ENCODE results near the gene DICER1. TPM values are rescaled to one million over a fixed set of nuclear protein-coding genes. Genes with fewer than 3 reads are reported as not detected.

Gene DICER1
- total and polyA plus RNA-seq, 2 donors (not counting 1 experiment from before 2014, with no cell fraction given): 15.4 to 90.4 TPM

DNA sequence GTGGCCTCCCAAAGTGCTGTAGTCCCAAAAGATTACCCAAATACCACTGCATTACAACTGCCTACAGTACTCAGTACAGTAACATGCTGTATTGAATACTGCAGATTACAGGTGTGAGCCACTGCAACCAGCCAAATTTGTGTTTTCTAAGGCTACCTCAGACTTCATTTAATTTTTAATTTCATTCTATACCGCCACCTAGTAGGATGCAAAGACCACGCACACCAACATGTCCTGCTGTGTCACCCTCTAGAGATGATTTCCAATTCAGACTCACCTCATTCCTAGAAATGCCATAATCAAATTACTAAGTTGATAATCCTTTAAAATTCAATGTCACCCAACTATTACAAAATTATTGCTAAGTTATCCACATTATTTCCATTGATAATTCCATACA is 15.1 kb downstream of the DICER1 start:
- no peak overlapping the region for H2AFZ ChIP-seq (ENCODE audit: insufficient read depth, low read depth, low read length, poor library complexity, severe bottlenecking)
- no peak overlapping the region for H3K4me3 ChIP-seq (ENCODE audit: control extremely low read depth in 1 of 5, extremely low read depth in 1 of 5, insufficient read depth in 1 of 5, low read depth in 2 of 5, low read length in 4 of 5)
- Mint-ChIP-seq H3K27me3 (no peaks in the 10 kb centered on the region), H3K27ac (no peak overlapping the region), H3K4me3 (no peak overlapping the region), H3K4me1 (peaks cover 75% of the 10 kb centered on the region), H3K9me3 (ENCODE audit: insufficient read depth) (peaks cover 9% of the 10 kb centered on the region)
- peak overlapping the region in 1 of 2 donors; percentile 1 for H3K27ac ChIP-seq (ENCODE audit: low read length in 2 of 2)
- ChIA-PET CTCF (no interaction called here), POLR2A (no interaction called here)
- intact Hi-C loops (cut with micrococcal nuclease): loop anchor here (5.0 to 10.0 kb wide), 2 partner anchors 125 to 1353 kb away; no protein-coding TSS in a partner anchor
- no peaks in the 10 kb centered on the region for H3K27me3 ChIP-seq (replicated peaks in 1 of 4; ENCODE audit: control extremely low read depth in 1 of 4, control insufficient read depth in 3 of 4, insufficient read depth in 4 of 4, low read length in 3 of 4)
- peaks cover 92% of the 10 kb centered on the region for H3K79me2 ChIP-seq (ENCODE audit: control insufficient read depth, insufficient read depth, low read length)
- ATAC-seq (ENCODE audit: low read depth) (no peak), DNase-seq (no peak)
- peaks cover 22% of the 10 kb centered on the region for H4K20me1 ChIP-seq (ENCODE audit: control insufficient read depth, insufficient read depth, low read length, poor library complexity, severe bottlenecking)
- H3K36me3 ChIP-seq (replicated peaks in 1 of 2; ENCODE audit: control extremely low read depth in 1 of 2, control insufficient read depth in 1 of 2, extremely low read depth in 1 of 2, insufficient read depth in 2 of 2, low read length in 1 of 2): peaks cover 2% of the 10 kb centered on the region in 2 experiments
- H3K4me1 ChIP-seq (ENCODE audit: control insufficient read depth in 2 of 2, insufficient read depth in 2 of 2, low read length in 2 of 2): peaks cover 26 to 44% of the 10 kb centered on the region in 2 donors
- 100% methylated on average over 2 of the region's 2 CpGs for WGBS (ENCODE audit: insufficient coverage)
- H3K9me3 ChIP-seq (ENCODE audit: control extremely low read depth in 1 of 3, control insufficient read depth in 2 of 3, insufficient read depth in 1 of 3, low read length in 2 of 3): peaks cover 2 to 17% (median 9%) of the 10 kb centered on the region in 3 donors
- H3K4me2 ChIP-seq (replicated peaks; ENCODE audit: low read depth, low read length, poor library complexity, severe bottlenecking): no peak overlapping the region
- TF ChIP-seq, protein P1, sequence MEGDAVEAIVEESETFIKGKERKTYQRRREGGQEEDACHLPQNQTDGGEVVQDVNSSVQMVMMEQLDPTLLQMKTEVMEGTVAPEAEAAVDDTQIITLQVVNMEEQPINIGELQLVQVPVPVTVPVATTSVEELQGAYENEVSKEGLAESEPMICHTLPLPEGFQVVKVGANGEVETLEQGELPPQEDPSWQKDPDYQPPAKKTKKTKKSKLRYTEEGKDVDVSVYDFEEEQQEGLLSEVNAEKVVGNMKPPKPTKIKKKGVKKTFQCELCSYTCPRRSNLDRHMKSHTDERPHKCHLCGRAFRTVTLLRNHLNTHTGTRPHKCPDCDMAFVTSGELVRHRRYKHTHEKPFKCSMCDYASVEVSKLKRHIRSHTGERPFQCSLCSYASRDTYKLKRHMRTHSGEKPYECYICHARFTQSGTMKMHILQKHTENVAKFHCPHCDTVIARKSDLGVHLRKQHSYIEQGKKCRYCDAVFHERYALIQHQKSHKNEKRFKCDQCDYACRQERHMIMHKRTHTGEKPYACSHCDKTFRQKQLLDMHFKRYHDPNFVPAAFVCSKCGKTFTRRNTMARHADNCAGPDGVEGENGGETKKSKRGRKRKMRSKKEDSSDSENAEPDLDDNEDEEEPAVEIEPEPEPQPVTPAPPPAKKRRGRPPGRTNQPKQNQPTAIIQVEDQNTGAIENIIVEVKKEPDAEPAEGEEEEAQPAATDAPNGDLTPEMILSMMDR (IDR thresholded peaks at IDR 0.05): no peak
- TF ChIP-seq EZH2 (IDR thresholded peaks at IDR 0.05; ENCODE audit: borderline replicate concordance, insufficient read depth, low read depth, low read length, poor library complexity, severe bottlenecking): no peak
- H3K9ac ChIP-seq (ENCODE audit: low read length): no peak overlapping the region

DNA sequence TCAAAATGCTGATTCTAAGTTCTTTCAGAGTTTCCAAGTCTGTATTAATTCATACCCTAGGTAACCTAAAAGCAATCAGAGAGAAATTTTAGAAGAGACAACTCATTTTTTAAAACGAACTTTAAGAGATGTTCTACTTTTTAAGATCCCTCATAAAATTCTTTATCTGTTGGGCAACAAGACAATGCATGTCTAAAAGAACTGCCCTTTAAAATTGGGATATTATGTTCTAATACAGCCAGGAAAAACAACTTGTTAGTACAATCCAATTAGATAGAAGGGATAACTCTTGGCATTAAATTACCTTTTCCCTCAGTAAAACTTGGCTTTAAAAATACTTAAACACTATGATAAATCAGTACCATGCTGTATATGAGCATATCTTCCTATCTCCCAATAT is 15.6 kb downstream of the DICER1 start:
- H3K9me3 ChIP-seq (ENCODE audit: control extremely low read depth in 1 of 3, control insufficient read depth in 2 of 3, insufficient read depth in 1 of 3, low read length in 2 of 3): peaks cover 2 to 17% (median 9%) of the 10 kb centered on the region in 3 donors
- no peak overlapping the region for H3K4me3 ChIP-seq (ENCODE audit: control extremely low read depth in 1 of 5, extremely low read depth in 1 of 5, insufficient read depth in 1 of 5, low read depth in 2 of 5, low read length in 4 of 5)
- peaks cover 2% of the 10 kb centered on the region in 2 experiments for H3K36me3 ChIP-seq (replicated peaks in 1 of 2; ENCODE audit: control extremely low read depth in 1 of 2, control insufficient read depth in 1 of 2, extremely low read depth in 1 of 2, insufficient read depth in 2 of 2, low read length in 1 of 2)
- no peak overlapping the region for H3K4me2 ChIP-seq (replicated peaks; ENCODE audit: low read depth, low read length, poor library complexity, severe bottlenecking)
- intact Hi-C loops (cut with micrococcal nuclease): loop anchor here (5.0 to 10.0 kb wide), 2 partner anchors 126 to 1353 kb away; no protein-coding TSS in a partner anchor
- Mint-ChIP-seq H3K27me3 (no peaks in the 10 kb centered on the region), H3K9me3 (ENCODE audit: insufficient read depth) (peaks cover 9% of the 10 kb centered on the region), H3K4me3 (no peak overlapping the region), H3K27ac (peak overlapping the region; percentile 62), H3K4me1 (peaks cover 74% of the 10 kb centered on the region)
- no peak overlapping the region for H2AFZ ChIP-seq (ENCODE audit: insufficient read depth, low read depth, low read length, poor library complexity, severe bottlenecking)
- POLR2A ChIA-PET: no interaction called here
- H4K20me1 ChIP-seq (ENCODE audit: control insufficient read depth, insufficient read depth, low read length, poor library complexity, severe bottlenecking): peaks cover 27% of the 10 kb centered on the region
- no peak for DNase-seq
- no peaks in the 10 kb centered on the region for H3K27me3 ChIP-seq (replicated peaks in 1 of 4; ENCODE audit: control extremely low read depth in 1 of 4, control insufficient read depth in 3 of 4, insufficient read depth in 4 of 4, low read length in 3 of 4)
- CTCF ChIA-PET: interaction anchor here (1.1 to 1.2 kb wide), 3 partner anchors 11 to 220 kb away, joined by 3 to 5 read pairs (median 3); no protein-coding TSS in a partner anchor
- no peak for ATAC-seq (ENCODE audit: low read depth)
- H3K79me2 ChIP-seq (ENCODE audit: control insufficient read depth, insufficient read depth, low read length): peaks cover 92% of the 10 kb centered on the region
- WGBS (ENCODE audit: insufficient coverage): no CpG with 5 or more reads among the region's 1 CpG
- no peak for TF ChIP-seq EZH2 (IDR thresholded peaks at IDR 0.05; ENCODE audit: borderline replicate concordance, insufficient read depth, low read depth, low read length, poor library complexity, severe bottlenecking)
- TF ChIP-seq, protein P1 (IDR thresholded peaks at IDR 0.05): no peak
- H3K27ac ChIP-seq (ENCODE audit: low read length in 2 of 2): peak overlapping the region in 1 of 2 donors; percentile 1
- no peak overlapping the region for H3K9ac ChIP-seq (ENCODE audit: low read length)
- peaks cover 26 to 45% of the 10 kb centered on the region in 2 donors for H3K4me1 ChIP-seq (ENCODE audit: control insufficient read depth in 2 of 2, insufficient read depth in 2 of 2, low read length in 2 of 2)

All from B cell (primary cell).